GM19468 (cell line): Measurements from ENCODE around the gene GRIK3.
"Not testable (repeated sequence)": the region's sequence is repeated elsewhere in the genome, so short reads cannot be mapped to it uniquely, and the experiment has no call there.

ENCODE experiments used
- ATAC-seq: cut with Tn5 transposase; IDR thresholded peaks from one replicate; pipeline ENCODE4 v1.9.1; 2021; ENCODE audit warnings: mild to moderate bottlenecking, moderate library complexity, moderate number of reproducible peaks; ENCODE audit not compliant: unreplicated experiment; ENCODE audit errors: extremely low read depth

Gene GRIK3

GRCh38 chr1:36778740-36779139, 255.6 kb downstream of the GRIK3 start:
- no peak for ATAC-seq

- no peak for ATAC-seq
Measured at GRCh38 chr1:36776948-36777831, 257.1 kb downstream of the GRIK3 start.

- no peak for ATAC-seq
Measured at GRCh38 chr1:36776256-36776655, 258.1 kb downstream of the GRIK3 start.

- no peak for ATAC-seq
Measured at GRCh38 chr1:36775716-36776115, 258.6 kb downstream of the GRIK3 start.

- ATAC-seq = no peak
Measured at GRCh38 chr1:36773827-36774541, 260.3 kb downstream of the GRIK3 start.

- ATAC-seq = no peak
Measured at GRCh38 chr1:36772647-36773495, 261.4 kb downstream of the GRIK3 start.

GRCh38 chr1:36771660-36772284, 262.5 kb downstream of the GRIK3 start:
- ATAC-seq = no peak

GRCh38 chr1:36771240-36771639, 263.1 kb downstream of the GRIK3 start:
- ATAC-seq = no peak

- ATAC-seq = no peak
Measured at GRCh38 chr1:36769886-36770830, 264.2 kb downstream of the GRIK3 start.

- no peak for ATAC-seq
Measured at GRCh38 chr1:36768486-36769178, 265.7 kb downstream of the GRIK3 start.

- ATAC-seq = not testable (repeated sequence)
Measured at GRCh38 chr1:36767429-36767828, 266.9 kb downstream of the GRIK3 start.

- no peak for ATAC-seq
Measured at GRCh38 chr1:36766481-36766880, 267.8 kb downstream of the GRIK3 start.

GRCh38 chr1:36765785-36766300, 268.5 kb downstream of the GRIK3 start:
- no peak for ATAC-seq

- no peak for ATAC-seq
Measured at GRCh38 chr1:36764798-36765197, 269.5 kb downstream of the GRIK3 start.

- no peak for ATAC-seq
Measured at GRCh38 chr1:36763771-36764170, 270.5 kb downstream of the GRIK3 start.

GRCh38 chr1:36762174-36762573, 272.1 kb downstream of the GRIK3 start:
- ATAC-seq = no peak

- ATAC-seq = no peak
Measured at GRCh38 chr1:36761113-36761512, 273.2 kb downstream of the GRIK3 start.

- ATAC-seq = no peak
Measured at GRCh38 chr1:36760081-36760480, 274.2 kb downstream of the GRIK3 start.
